ENCODE results near the gene ZBTB20. TPM values are rescaled to one million over a fixed set of nuclear protein-coding genes. Genes with fewer than 3 reads are reported as not detected.

The ZBTB20 gene
- total and polyA plus RNA-seq, 2 of the 4 experiments (the other 2 are of a cell fraction) = 0.75 to 14.7 TPM

GRCh38 chr3:114624047-114624445, 523.0 kb downstream of the ZBTB20 start:
- peak overlapping the region; percentile 94 for H2BK20ac ChIP-seq (ENCODE audit: low read depth, low read length)
- peak overlapping the region; percentile 82 to 90 for H4K8ac ChIP-seq (ENCODE audit: low read depth in 2 of 2, low read length in 2 of 2)
- H3K56ac ChIP-seq (ENCODE audit: extremely low read depth, insufficient read depth, low read length) = peak overlapping the region; percentile 100
- H2BK120ac ChIP-seq (ENCODE audit: low read depth, low read length) = peak overlapping the region; percentile 98
- peak overlapping the region; percentile 25 for H2AFZ ChIP-seq (replicated peaks; ENCODE audit: low read length, poor library complexity)
- peak overlapping the region; percentile 98 for H3K23ac ChIP-seq (ENCODE audit: low read depth, low read length)
- CTCF ChIA-PET = interaction anchor here (0.6 kb wide), 1 partner anchor 138 kb away, joined by 5 read pairs; no protein-coding TSS in a partner anchor
- H3K18ac ChIP-seq (ENCODE audit: low read depth, low read length) = peak overlapping the region; percentile 97
- H3K9me1 ChIP-seq (ENCODE audit: insufficient read depth, low read length) = peaks cover 5% of the 10 kb centered on the region
- dilution Hi-C loops (cut with HindIII; ENCODE audit: low sequenced_read_pairs, unreplicated experiment) = no loop called here
- peak overlapping the region; percentile 96 for H3K14ac ChIP-seq (replicated peaks; ENCODE audit: low read depth, low read length)
- ATAC-seq (ENCODE audit: low read depth) = peak; percentile 41
- H2AK9ac ChIP-seq (replicated peaks; ENCODE audit: low read depth, low read length, poor library complexity) = peak overlapping the region; percentile 84
- no peaks in the 10 kb centered on the region for H3K27me3 ChIP-seq (ENCODE audit: control insufficient read depth, insufficient read depth, low read length)
- peak overlapping the region; percentile 97 for H2BK5ac ChIP-seq (ENCODE audit: low read depth, low read length, poor library complexity, severe bottlenecking)
- peak; percentile 71 for DNase-seq
- H3K4ac ChIP-seq (ENCODE audit: low read depth, low read length) = peak overlapping the region; percentile 98
- H3K4me3 ChIP-seq (ENCODE audit: insufficient read depth, low read depth, low read length) = peak overlapping the region; percentile 62
- peak overlapping the region; percentile 82 for H3K9ac ChIP-seq (ENCODE audit: low read depth, low read length)
- peak overlapping the region; percentile 99 for H3K27ac ChIP-seq (ENCODE audit: insufficient read depth, low read length)
- intact Hi-C loops (cut with micrococcal nuclease) = no loop called here
- H4K91ac ChIP-seq (ENCODE audit: insufficient read depth, low read depth, low read length) = peak overlapping the region; percentile 96
- TF ChIP-seq MAFK (IDR thresholded peaks at IDR 0.05; ENCODE audit: low read depth, low read length) (no peak), FOS (IDR thresholded peaks at IDR 0.05; ENCODE audit: low read depth, low read length) (no peak), RCOR1 (IDR thresholded peaks at IDR 0.05; ENCODE audit: insufficient replicate concordance, low read length) (no peak), RAD21 (IDR thresholded peaks at IDR 0.05; ENCODE audit: low read length) (no peak), CTCF (conservative IDR thresholded peaks at IDR 0.05; ENCODE audit: low read depth, low read length) (no peak)
- H2AK5ac ChIP-seq (ENCODE audit: low read depth, low read length) = peak overlapping the region; percentile 92
- H4K5ac ChIP-seq (ENCODE audit: low read depth, low read length) = peak overlapping the region; percentile 96
- no peaks in the 10 kb centered on the region for H4K20me1 ChIP-seq (ENCODE audit: insufficient read depth, low read length)
- no TSS peak for BruUV-seq (replicated peaks)
- peak overlapping the region; percentile 90 for H3K4me2 ChIP-seq (ENCODE audit: low read depth, low read length)
- H3K79me1 ChIP-seq (ENCODE audit: low read depth in 1 of 2, low read length in 2 of 2) = peaks cover 18 to 42% of the 10 kb centered on the region in 2 experiments
- H3K9me3 ChIP-seq (ENCODE audit: control insufficient read depth, insufficient read depth, low read length) = no peaks in the 10 kb centered on the region
- H3K36me3 ChIP-seq (ENCODE audit: control insufficient read depth, insufficient read depth, low read length) = no peaks in the 10 kb centered on the region
- WGBS, 2 experiments (ENCODE audit: extremely low coverage in 2 of 2, insufficient read length in 1 of 2) = no CpG with 5 or more reads among the region's 6 CpGs
- in situ Hi-C loops (cut with MboI; ENCODE audit: low sequenced_read_pairs) = no loop called here
- peak overlapping the region; percentile 97 for H2BK15ac ChIP-seq (ENCODE audit: low read depth, low read length)
- POLR2A ChIA-PET (ENCODE audit: unreplicated experiment) = no interaction called here
- peaks cover 12% of the 10 kb centered on the region for H3K4me1 ChIP-seq (ENCODE audit: control insufficient read depth, insufficient read depth, low read length)

Data from IMR-90 (cell line).